GM12801 (cell line): Measurements from ENCODE around the gene F2RL2.

Source experiments
- TF ChIP-seq, protein P1 (sequence below): IDR thresholded peaks from one replicate; pipeline ENCODE4 v1.5.1; 2011; ENCODE audit warnings: control low read depth; ENCODE audit not compliant: insufficient read length; ENCODE audit errors: extremely low read depth

The F2RL2 gene

DNA sequence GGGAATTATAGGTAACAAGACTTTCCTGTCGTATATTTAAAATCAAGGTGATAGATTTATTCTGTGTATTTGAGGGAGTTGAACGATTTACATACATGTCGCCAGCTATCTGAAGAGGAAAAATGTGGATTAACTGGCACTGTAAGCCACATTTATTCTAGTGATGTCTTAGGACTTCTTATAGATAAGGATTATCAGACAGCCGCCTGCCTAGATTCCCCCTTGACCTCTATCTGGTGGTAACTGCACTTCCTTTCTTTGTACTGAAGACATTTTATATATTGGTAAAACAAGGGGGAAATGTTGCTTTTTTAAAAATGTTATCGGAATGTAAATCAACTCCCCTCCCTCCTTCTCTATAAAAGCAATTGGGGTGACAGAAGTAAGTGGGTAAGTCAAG is 39.3 kb upstream of the F2RL2 start:
- TF ChIP-seq, protein P1, sequence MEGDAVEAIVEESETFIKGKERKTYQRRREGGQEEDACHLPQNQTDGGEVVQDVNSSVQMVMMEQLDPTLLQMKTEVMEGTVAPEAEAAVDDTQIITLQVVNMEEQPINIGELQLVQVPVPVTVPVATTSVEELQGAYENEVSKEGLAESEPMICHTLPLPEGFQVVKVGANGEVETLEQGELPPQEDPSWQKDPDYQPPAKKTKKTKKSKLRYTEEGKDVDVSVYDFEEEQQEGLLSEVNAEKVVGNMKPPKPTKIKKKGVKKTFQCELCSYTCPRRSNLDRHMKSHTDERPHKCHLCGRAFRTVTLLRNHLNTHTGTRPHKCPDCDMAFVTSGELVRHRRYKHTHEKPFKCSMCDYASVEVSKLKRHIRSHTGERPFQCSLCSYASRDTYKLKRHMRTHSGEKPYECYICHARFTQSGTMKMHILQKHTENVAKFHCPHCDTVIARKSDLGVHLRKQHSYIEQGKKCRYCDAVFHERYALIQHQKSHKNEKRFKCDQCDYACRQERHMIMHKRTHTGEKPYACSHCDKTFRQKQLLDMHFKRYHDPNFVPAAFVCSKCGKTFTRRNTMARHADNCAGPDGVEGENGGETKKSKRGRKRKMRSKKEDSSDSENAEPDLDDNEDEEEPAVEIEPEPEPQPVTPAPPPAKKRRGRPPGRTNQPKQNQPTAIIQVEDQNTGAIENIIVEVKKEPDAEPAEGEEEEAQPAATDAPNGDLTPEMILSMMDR = no peak

DNA sequence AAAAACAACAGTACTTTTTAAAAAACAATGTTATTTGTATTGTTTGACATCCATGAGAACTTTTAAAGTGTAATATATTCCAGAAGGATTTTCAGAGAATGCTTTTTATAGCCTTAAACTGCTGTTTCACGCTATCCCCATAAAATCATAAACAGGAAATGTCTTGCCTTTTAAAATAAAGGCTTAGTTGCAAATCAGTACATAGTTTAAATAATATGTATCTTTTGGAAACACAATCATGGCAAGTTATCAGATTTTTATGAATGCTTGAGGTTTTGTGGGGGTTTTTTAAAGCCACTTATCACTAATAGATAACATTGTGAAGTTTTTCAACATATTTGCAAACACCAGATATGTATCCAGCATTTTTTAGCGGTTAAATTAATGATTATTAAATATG is 37.2 kb upstream of the F2RL2 start:
- TF ChIP-seq, protein P1 = no peak

DNA sequence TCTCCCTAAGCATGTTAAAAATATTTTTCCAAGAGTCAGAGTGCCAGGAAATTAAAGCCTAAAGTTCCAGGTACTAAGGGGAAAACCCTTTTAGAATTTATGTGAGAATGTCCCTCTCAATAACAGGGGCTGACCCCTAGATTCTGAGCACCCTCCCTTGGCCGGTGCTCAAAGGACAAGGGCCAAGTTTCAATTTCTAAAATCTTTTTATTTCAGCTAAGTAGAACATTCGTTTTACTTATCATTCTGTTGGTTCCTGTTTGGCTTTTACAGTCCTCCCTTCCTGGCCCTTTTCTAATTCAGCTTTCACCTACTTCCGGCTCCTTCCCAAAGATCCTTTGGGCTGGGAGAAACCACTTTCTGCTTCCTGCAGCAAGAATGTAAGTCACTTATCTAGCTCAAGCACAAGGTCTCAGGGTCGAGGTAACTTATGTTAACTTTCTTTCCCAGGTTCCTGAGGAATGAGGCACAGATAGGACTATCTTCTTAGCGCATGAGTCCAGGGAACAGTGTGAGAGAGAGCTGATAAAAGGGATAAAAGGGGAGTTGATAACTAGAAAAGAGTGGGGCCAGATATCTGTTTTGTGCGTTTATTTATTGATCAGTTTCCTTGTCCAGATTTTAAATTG is 34.6 kb upstream of the F2RL2 start:
- TF ChIP-seq, protein P1 = no peak

- TF ChIP-seq, protein P1 = no peak
Observed at GRCh38 chr5:76657091-76657490, 33.9 kb upstream of the F2RL2 start.

DNA sequence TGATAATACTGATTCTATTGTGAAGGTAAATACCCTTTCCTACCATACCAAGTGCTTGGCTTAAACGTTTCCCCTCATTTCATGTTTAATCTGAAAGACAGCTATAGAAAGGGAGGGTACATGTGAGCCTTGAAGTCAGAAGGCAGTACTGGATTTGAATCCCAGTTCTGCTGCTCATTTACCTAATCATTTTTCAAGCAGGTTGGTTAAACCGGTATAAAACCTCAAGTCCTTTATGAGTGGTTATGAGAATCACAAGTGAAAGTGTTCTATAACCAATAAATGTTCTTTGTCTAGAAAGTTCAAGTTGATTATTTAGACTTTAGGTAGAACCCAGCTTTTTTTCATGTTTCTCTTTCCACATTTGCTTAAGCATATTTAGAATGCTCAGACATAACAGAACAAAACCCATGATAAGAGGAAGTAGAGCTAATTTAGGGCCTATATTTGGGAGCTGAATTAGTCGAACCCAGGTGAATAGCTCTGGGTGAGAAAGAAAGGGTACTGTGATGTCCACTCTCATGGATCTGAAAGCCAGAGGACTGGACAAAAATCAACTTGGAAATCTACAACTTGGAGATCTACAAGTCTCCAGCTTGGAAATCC is 29.7 kb upstream of the F2RL2 start:
- TF ChIP-seq, protein P1 = no peak

DNA sequence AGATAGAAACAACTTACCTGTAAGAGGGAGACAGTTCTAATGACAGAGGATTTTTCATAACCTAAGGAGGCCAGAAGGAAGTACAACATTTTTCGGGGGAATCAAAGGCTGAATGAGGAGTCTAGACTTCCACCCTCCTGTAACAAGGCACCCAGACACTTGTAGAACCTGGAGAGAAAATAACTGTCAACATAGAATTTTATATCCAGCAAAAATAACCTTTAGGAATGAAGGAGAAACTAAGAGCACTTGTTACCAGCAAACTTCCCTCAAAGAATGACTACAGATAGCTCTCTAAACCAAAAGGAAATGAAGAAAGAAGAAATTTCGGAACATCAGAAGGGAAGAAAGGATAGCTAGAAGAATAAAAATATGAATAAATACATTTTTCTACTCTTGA is 25.9 kb upstream of the F2RL2 start:
- TF ChIP-seq, protein P1 = no peak

- TF ChIP-seq, protein P1 = no peak
Observed at GRCh38 chr5:76643371-76643770, 20.2 kb upstream of the F2RL2 start.
